HUES6 (cell line): Measurements from ENCODE around the gene ATP5MC3.
A peak's percentile ranks its signal among the peaks of the same experiment; 100 is the strongest.

Experiments used
- H3K27ac ChIP-seq: 2 replicates; pipeline ENCODE4 v1.7.0; 2013; ENCODE audit warnings: low read depth, mild to moderate bottlenecking, low read length, inconsistent platforms
- H3K27me3 ChIP-seq: 2 replicates; pipeline ENCODE4 v1.6.1; 2013; ENCODE audit warnings: low read length; ENCODE audit not compliant: control insufficient read depth, insufficient read depth
- H3K36me3 ChIP-seq: 2 replicates; pipeline ENCODE4 v1.6.1; 2013; ENCODE audit warnings: low read length; ENCODE audit not compliant: control insufficient read depth, insufficient read depth
- H3K4me1 ChIP-seq: 2 replicates; pipeline ENCODE4 v1.6.1; 2013; ENCODE audit warnings: low read length; ENCODE audit not compliant: control insufficient read depth, insufficient read depth
- H3K4me3 ChIP-seq: 2 replicates; pipeline ENCODE4 v1.5.1; 2013; ENCODE audit warnings: low read depth, low read length
- H3K9ac ChIP-seq: one replicate; pipeline ENCODE4 v1.6.1; 2013; ENCODE audit warnings: mild to moderate bottlenecking, low read length
- H3K9me3 ChIP-seq: 2 replicates; pipeline ENCODE4 v1.6.1; 2013; ENCODE audit warnings: low read depth, low read length; ENCODE audit not compliant: control insufficient read depth, insufficient read depth

ATP5MC3 gene

GRCh38 chr2:175143678-175144077 lies 37.8 kb downstream of the ATP5MC3 start:
- Histone ChIP-seq H3K36me3 (peaks cover 8% of the 10 kb centered on the region), H3K9ac (no peak overlapping the region), H3K27ac (no peak overlapping the region), H3K4me1 (no peaks in the 10 kb centered on the region), H3K27me3 (no peaks in the 10 kb centered on the region), H3K4me3 (no peak overlapping the region), H3K9me3 (no peaks in the 10 kb centered on the region)

- no peaks in the 10 kb centered on the region for H3K9me3 ChIP-seq
- peaks cover 8% of the 10 kb centered on the region for H3K36me3 ChIP-seq
- H3K4me1 ChIP-seq = no peaks in the 10 kb centered on the region
- no peaks in the 10 kb centered on the region for H3K27me3 ChIP-seq
- no peak overlapping the region for H3K9ac ChIP-seq
- H3K27ac ChIP-seq = no peak overlapping the region
- H3K4me3 ChIP-seq = no peak overlapping the region
These were observed 38.3 kb downstream of the ATP5MC3 start for GRCh38 chr2:175143191-175143590.

- no peaks in the 10 kb centered on the region for H3K9me3 ChIP-seq
- no peak overlapping the region for H3K4me3 ChIP-seq
- peaks cover 9% of the 10 kb centered on the region for H3K36me3 ChIP-seq
- H3K9ac ChIP-seq = no peak overlapping the region
- no peak overlapping the region for H3K27ac ChIP-seq
- peaks cover 17% of the 10 kb centered on the region; the same call in 1 of the 2 replicates for H3K4me1 ChIP-seq
- H3K27me3 ChIP-seq = no peaks in the 10 kb centered on the region
These were observed 41.2 kb downstream of the ATP5MC3 start for GRCh38 chr2:175140332-175140731.

- no peak overlapping the region for H3K27ac ChIP-seq
- no peaks in the 10 kb centered on the region for H3K9me3 ChIP-seq
- H3K36me3 ChIP-seq = peaks cover 15% of the 10 kb centered on the region
- no peak overlapping the region for H3K4me3 ChIP-seq
- H3K27me3 ChIP-seq = no peaks in the 10 kb centered on the region
- H3K9ac ChIP-seq = no peak overlapping the region
- peaks cover 18% of the 10 kb centered on the region; the same call in 1 of the 2 replicates for H3K4me1 ChIP-seq
These were observed 43.7 kb downstream of the ATP5MC3 start for GRCh38 chr2:175137793-175138192.

- H3K9ac ChIP-seq = no peak overlapping the region
- H3K4me3 ChIP-seq = no peak overlapping the region
- H3K36me3 ChIP-seq = peaks cover 15% of the 10 kb centered on the region
These were observed 44.9 kb downstream of the ATP5MC3 start for GRCh38 chr2:175136334-175137215.

DNA sequence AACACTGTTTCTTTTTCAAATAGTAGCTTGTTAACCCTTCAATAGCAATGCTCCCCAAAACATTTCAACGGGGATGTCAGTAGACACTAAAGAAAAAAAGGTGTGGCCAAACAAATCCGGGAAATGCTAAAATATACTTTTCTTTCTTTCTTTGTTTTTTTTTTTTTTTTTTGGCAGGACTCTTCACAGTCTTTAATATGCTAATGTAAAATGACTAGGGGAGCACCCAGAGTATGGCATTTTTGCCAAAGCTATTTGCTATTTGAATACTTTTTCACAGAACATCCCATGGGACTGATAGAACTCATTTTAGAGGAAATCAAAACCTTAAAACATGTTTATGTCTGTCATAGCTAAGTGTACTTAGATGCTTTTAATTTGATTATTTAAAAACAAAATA lies 45.6 kb downstream of the ATP5MC3 start:
- Histone ChIP-seq H3K4me3 (no peak overlapping the region), H3K27me3 (no peaks in the 10 kb centered on the region), H3K27ac (no peak overlapping the region), H3K36me3 (peaks cover 15% of the 10 kb centered on the region), H3K9ac (no peak overlapping the region), H3K4me1 (peaks cover 18% of the 10 kb centered on the region; the same call in 1 of the 2 replicates), H3K9me3 (no peaks in the 10 kb centered on the region)

More at GRCh38 chr2:175136334-175137215, 44.9 kb downstream of the ATP5MC3 start:
- no peaks in the 10 kb centered on the region for H3K27me3 ChIP-seq
- no peaks in the 10 kb centered on the region for H3K9me3 ChIP-seq
- peaks cover 18% of the 10 kb centered on the region; the same call in 1 of the 2 replicates for H3K4me1 ChIP-seq
- H3K27ac ChIP-seq = 0 out of 2 replicates have a peak overlapping the region, but pooled peaks have one; percentile 14

GRCh38 chr2:175135177-175135576 lies 46.3 kb downstream of the ATP5MC3 start:
- no peaks in the 10 kb centered on the region for H3K27me3 ChIP-seq

GRCh38 chr2:175131252-175131651 lies 50.3 kb downstream of the ATP5MC3 start:
- no peak overlapping the region for H3K27ac ChIP-seq
- no peaks in the 10 kb centered on the region for H3K9me3 ChIP-seq
- no peaks in the 10 kb centered on the region for H3K27me3 ChIP-seq
- peaks cover 12% of the 10 kb centered on the region; the same call in 1 of the 2 replicates for H3K4me1 ChIP-seq
- H3K9ac ChIP-seq = no peak overlapping the region
- peaks cover 48% of the 10 kb centered on the region for H3K36me3 ChIP-seq
- H3K4me3 ChIP-seq = no peak overlapping the region

More at GRCh38 chr2:175135177-175135576, 46.3 kb downstream of the ATP5MC3 start:
- Histone ChIP-seq H3K9ac (no peak overlapping the region), H3K27ac (no peak overlapping the region), H3K4me1 (peaks cover 20% of the 10 kb centered on the region; the same call in 1 of the 2 replicates), H3K4me3 (no peak overlapping the region), H3K9me3 (no peaks in the 10 kb centered on the region), H3K36me3 (peaks cover 19% of the 10 kb centered on the region)

DNA sequence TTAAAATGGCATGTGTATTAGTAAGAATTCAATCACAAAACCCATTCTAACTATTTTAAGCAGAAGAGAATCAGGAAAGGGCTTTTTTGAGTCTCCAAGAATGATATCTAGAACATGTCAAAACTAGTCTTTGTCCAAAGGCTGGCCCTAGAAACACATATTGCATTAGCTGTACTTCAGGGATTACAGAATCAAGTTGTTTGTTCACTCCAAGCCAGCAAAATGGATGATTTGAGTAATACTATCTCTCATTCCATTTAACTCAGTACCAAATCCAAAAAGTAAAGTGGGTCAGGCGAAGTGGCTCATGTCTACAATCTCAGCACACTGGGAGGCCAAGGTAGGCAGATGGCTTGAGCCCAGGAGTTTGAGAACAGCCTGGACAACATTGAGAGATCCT lies 54.8 kb downstream of the ATP5MC3 start:
- H3K4me3 ChIP-seq = no peak overlapping the region
- H3K27me3 ChIP-seq = no peaks in the 10 kb centered on the region
- peaks cover 2% of the 10 kb centered on the region; the same call in 1 of the 2 replicates for H3K4me1 ChIP-seq
- H3K9ac ChIP-seq = no peak overlapping the region
- peaks cover 42% of the 10 kb centered on the region for H3K36me3 ChIP-seq
- H3K9me3 ChIP-seq = no peaks in the 10 kb centered on the region
- no peak overlapping the region for H3K27ac ChIP-seq
